ENCODE data around the gene PSMC1.
"Not testable (repeated sequence)": the region's sequence is repeated elsewhere in the genome, so short reads cannot be mapped to it uniquely, and the experiment has no call there.

Gene PSMC1

DNA sequence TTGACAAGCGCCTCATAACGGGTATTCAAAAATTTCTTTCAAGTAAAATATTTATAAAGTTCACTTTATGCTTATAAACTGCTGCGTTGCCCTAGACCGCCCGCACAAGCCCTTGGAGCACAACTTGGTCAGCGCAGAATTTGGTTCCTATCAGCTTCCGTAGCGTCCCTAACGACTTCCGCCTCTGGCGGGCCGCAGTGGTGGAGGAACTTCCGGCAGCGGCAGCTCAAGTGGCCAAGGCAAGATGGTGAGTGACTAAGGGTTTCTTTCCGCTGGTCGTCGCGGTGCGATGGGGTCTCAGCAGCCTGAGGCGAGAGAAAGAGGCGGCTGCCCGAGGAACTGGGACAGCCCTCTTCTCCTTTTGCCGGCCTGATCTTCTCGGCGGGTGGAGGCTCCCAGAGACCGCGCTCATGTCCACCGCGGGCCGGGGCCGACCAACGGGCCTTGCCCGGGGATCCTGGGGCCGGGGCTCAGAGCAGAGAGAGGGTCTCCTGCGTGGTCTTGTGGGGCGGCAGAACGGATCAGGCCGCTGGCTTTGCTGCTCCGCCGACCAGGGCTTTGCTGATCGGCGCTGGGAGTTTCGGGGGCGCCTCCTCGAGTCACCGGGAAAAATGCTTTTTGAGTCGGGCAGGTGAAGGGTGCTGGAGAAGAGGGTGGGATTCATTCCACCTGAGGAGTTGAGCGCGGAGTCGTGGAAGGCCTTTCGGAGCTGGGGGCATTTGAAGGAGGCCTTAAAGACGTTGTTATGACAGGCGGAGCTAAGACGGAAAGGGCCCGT, at the start of gene PSMC1:
PSMC1 (plus strand) TSS at position 200 of the 778 bp plus-strand sequence; CDS start at position 245, 45 bp downstream.
- peak; percentile 70 for DNase-seq (ENCODE audit: low read depth, low spot score)
- Histone ChIP-seq H3K9me3 (ENCODE audit: insufficient read depth, low read length) (no peaks in the 10 kb centered on the region), H3K4me3 (ENCODE audit: insufficient read length, low read depth) (peak within 1 kb of the TSS; percentile 75), H3K36me3 (ENCODE audit: insufficient read depth, insufficient read length, low read length) (peaks cover 37% of the 10 kb centered on the region), H3K4me1 (ENCODE audit: insufficient read depth, insufficient read length) (no peaks in the 10 kb centered on the region), H3K9ac (ENCODE audit: insufficient read length, low read depth) (peak within 1 kb of the TSS; percentile 90), H3K27me3 (ENCODE audit: insufficient read depth, insufficient read length) (no peaks in the 10 kb centered on the region)
- peak; percentile 15 for TF ChIP-seq YY1 (IDR thresholded peaks at IDR 0.05; ENCODE audit: insufficient read depth, insufficient read length)
- TF ChIP-seq SUZ12 (IDR thresholded peaks at IDR 0.05; ENCODE audit: extremely low read depth, insufficient read depth, insufficient read length): no peak

DNA sequence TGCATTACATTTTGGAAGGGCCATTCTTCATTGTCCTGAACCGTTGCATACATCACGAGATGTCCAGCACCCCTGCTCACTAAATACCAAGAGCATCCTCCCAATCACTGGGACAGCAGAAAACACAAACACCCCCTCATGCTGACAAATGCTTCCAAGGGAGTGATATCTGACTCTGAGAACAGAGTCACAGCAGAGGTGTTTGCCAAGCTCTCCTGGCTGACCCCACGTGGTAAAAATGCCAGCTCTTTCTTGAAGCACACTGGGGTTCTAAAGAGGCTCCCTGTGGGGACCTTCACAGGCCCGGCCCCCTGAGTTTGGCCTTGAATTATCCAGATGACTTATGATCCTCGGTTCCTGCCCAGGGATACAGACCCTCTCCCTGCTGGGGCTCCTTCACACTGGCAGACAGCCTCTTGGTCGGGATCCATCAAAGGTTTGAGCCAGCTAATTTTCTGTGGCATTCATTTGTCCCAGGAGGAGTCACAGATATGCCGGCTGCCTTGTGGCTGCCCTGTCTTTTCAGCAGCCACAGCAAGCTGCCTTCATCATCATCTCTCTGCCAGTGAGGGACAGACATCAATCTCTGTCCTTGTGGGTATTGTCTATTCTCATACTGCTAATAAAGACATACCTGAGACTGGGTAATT, 43.1 kb upstream of the PSMC1 start:
- H3K4me1 ChIP-seq (ENCODE audit: insufficient read depth, insufficient read length): no peaks in the 10 kb centered on the region
- TF ChIP-seq ZNF274 (IDR thresholded peaks at IDR 0.05; ENCODE audit: low read depth, low read length) (no peak), SUZ12 (IDR thresholded peaks at IDR 0.05; ENCODE audit: extremely low read depth, insufficient read depth, insufficient read length) (no peak), YY1 (IDR thresholded peaks at IDR 0.05; ENCODE audit: insufficient read depth, insufficient read length) (no peak)
- DNase-seq (ENCODE audit: low read depth, low spot score): no peak
- H3K9ac ChIP-seq (ENCODE audit: insufficient read length, low read depth): no peak overlapping the region
- no peaks in the 10 kb centered on the region for H3K36me3 ChIP-seq (ENCODE audit: insufficient read depth, insufficient read length, low read length)
- H3K4me3 ChIP-seq (ENCODE audit: insufficient read length, low read depth): no peak overlapping the region
- H3K9me3 ChIP-seq (ENCODE audit: insufficient read depth, low read length): peaks cover 21% of the 10 kb centered on the region; the same call in 1 of the 2 replicates
- H3K27me3 ChIP-seq (ENCODE audit: insufficient read depth, insufficient read length): no peaks in the 10 kb centered on the region

GRCh38 chr14:90228478-90228877, 27.9 kb upstream of the PSMC1 start:
- Histone ChIP-seq H3K27me3 (ENCODE audit: insufficient read depth, insufficient read length) (no peaks in the 10 kb centered on the region), H3K9ac (ENCODE audit: insufficient read length, low read depth) (no peak overlapping the region), H3K36me3 (ENCODE audit: insufficient read depth, insufficient read length, low read length) (no peaks in the 10 kb centered on the region), H3K9me3 (ENCODE audit: insufficient read depth, low read length) (no peaks in the 10 kb centered on the region), H3K4me3 (ENCODE audit: insufficient read length, low read depth) (no peak overlapping the region), H3K4me1 (ENCODE audit: insufficient read depth, insufficient read length) (no peaks in the 10 kb centered on the region)
- DNase-seq (ENCODE audit: low read depth, low spot score): no peak
- TF ChIP-seq YY1 (IDR thresholded peaks at IDR 0.05; ENCODE audit: insufficient read depth, insufficient read length): no peak
- TF ChIP-seq ZNF274 (IDR thresholded peaks at IDR 0.05; ENCODE audit: low read depth, low read length): no peak
- no peak for TF ChIP-seq SUZ12 (IDR thresholded peaks at IDR 0.05; ENCODE audit: extremely low read depth, insufficient read depth, insufficient read length)

DNA sequence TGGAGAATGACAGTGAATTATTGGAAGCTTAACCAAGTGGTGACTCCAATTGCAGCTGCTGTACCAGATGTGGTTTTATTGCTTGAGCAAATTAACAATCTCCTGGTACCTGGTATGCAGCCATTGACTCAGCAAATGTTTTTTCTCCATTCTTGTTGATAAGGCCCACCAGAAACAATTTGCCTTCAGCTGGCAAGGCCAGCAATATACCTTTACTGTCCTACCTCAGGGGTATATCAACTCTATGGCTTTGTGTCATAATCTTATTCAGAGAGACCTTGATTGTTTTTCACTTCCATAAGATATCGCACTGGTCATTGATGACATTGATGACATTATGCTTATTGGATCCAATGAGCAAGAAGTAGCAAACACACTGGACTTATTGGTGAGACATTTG, 26.4 kb upstream of the PSMC1 start:
- not testable (repeated sequence) for H3K9me3 ChIP-seq (ENCODE audit: insufficient read depth, low read length); H3K4me1 ChIP-seq (ENCODE audit: insufficient read depth, insufficient read length); H3K27me3 ChIP-seq (ENCODE audit: insufficient read depth, insufficient read length); H3K9ac ChIP-seq (ENCODE audit: insufficient read length, low read depth); H3K36me3 ChIP-seq (ENCODE audit: insufficient read depth, insufficient read length, low read length); DNase-seq (ENCODE audit: low read depth, low spot score); H3K4me3 ChIP-seq (ENCODE audit: insufficient read length, low read depth)

GRCh38 chr14:90235179-90235976, 21.0 kb upstream of the PSMC1 start:
- no peak overlapping the region for H3K4me3 ChIP-seq (ENCODE audit: insufficient read length, low read depth)
- no peak overlapping the region for H3K9ac ChIP-seq (ENCODE audit: insufficient read length, low read depth)
- no peaks in the 10 kb centered on the region for H3K4me1 ChIP-seq (ENCODE audit: insufficient read depth, insufficient read length)
- peaks cover 37% of the 10 kb centered on the region for H3K9me3 ChIP-seq (ENCODE audit: insufficient read depth, low read length)
- TF ChIP-seq SUZ12 (IDR thresholded peaks at IDR 0.05; ENCODE audit: extremely low read depth, insufficient read depth, insufficient read length): no peak
- DNase-seq (ENCODE audit: low read depth, low spot score): peak; percentile 65
- no peaks in the 10 kb centered on the region for H3K36me3 ChIP-seq (ENCODE audit: insufficient read depth, insufficient read length, low read length)
- no peaks in the 10 kb centered on the region for H3K27me3 ChIP-seq (ENCODE audit: insufficient read depth, insufficient read length)

DNA sequence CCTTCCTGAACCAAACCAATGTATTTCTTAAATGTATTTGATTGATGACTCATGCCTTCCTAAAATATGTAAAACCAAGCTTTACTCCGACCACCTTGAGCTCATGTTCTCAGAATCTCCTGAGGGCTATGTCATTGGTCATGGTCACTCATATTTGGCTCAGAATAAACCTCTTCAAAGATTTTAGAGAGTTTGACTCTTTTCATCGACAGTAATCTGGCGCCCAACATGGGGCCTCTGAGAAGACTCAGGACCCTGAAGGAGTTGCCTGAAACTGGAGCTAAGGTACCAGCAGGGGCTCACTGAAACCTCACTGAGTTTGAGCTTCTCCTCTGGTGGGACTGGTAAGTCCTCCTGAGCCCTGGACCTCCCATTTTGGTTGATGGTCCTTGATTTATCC, 17.2 kb upstream of the PSMC1 start:
- Histone ChIP-seq H3K4me3 (ENCODE audit: insufficient read length, low read depth) (no peak overlapping the region), H3K9me3 (ENCODE audit: insufficient read depth, low read length) (peaks cover 44% of the 10 kb centered on the region)

GRCh38 chr14:90242444-90242843, 13.9 kb upstream of the PSMC1 start:
- Histone ChIP-seq H3K9ac (ENCODE audit: insufficient read length, low read depth) (no peak overlapping the region), H3K9me3 (ENCODE audit: insufficient read depth, low read length) (peaks cover 36% of the 10 kb centered on the region), H3K27me3 (ENCODE audit: insufficient read depth, insufficient read length) (no peaks in the 10 kb centered on the region), H3K36me3 (ENCODE audit: insufficient read depth, insufficient read length, low read length) (no peaks in the 10 kb centered on the region), H3K4me3 (ENCODE audit: insufficient read length, low read depth) (no peak overlapping the region), H3K4me1 (ENCODE audit: insufficient read depth, insufficient read length) (no peaks in the 10 kb centered on the region)
- no peak for TF ChIP-seq SUZ12 (IDR thresholded peaks at IDR 0.05; ENCODE audit: extremely low read depth, insufficient read depth, insufficient read length)
- no peak for TF ChIP-seq ZNF274 (IDR thresholded peaks at IDR 0.05; ENCODE audit: low read depth, low read length)
- no peak for TF ChIP-seq YY1 (IDR thresholded peaks at IDR 0.05; ENCODE audit: insufficient read depth, insufficient read length)
- DNase-seq (ENCODE audit: low read depth, low spot score): no peak

More for the DNA sequence above, 17.2 kb upstream of the PSMC1 start:
- Histone ChIP-seq H3K36me3 (ENCODE audit: insufficient read depth, insufficient read length, low read length) (no peaks in the 10 kb centered on the region), H3K9ac (ENCODE audit: insufficient read length, low read depth) (no peak overlapping the region), H3K27me3 (ENCODE audit: insufficient read depth, insufficient read length) (no peaks in the 10 kb centered on the region), H3K4me1 (ENCODE audit: insufficient read depth, insufficient read length) (no peaks in the 10 kb centered on the region)
- TF ChIP-seq SUZ12 (IDR thresholded peaks at IDR 0.05; ENCODE audit: extremely low read depth, insufficient read depth, insufficient read length) (no peak), ZNF274 (IDR thresholded peaks at IDR 0.05; ENCODE audit: low read depth, low read length) (no peak), YY1 (IDR thresholded peaks at IDR 0.05; ENCODE audit: insufficient read depth, insufficient read length) (no peak)
- DNase-seq (ENCODE audit: low read depth, low spot score): no peak
